ENCODE measurements around the gene SLC16A6.

DNA sequence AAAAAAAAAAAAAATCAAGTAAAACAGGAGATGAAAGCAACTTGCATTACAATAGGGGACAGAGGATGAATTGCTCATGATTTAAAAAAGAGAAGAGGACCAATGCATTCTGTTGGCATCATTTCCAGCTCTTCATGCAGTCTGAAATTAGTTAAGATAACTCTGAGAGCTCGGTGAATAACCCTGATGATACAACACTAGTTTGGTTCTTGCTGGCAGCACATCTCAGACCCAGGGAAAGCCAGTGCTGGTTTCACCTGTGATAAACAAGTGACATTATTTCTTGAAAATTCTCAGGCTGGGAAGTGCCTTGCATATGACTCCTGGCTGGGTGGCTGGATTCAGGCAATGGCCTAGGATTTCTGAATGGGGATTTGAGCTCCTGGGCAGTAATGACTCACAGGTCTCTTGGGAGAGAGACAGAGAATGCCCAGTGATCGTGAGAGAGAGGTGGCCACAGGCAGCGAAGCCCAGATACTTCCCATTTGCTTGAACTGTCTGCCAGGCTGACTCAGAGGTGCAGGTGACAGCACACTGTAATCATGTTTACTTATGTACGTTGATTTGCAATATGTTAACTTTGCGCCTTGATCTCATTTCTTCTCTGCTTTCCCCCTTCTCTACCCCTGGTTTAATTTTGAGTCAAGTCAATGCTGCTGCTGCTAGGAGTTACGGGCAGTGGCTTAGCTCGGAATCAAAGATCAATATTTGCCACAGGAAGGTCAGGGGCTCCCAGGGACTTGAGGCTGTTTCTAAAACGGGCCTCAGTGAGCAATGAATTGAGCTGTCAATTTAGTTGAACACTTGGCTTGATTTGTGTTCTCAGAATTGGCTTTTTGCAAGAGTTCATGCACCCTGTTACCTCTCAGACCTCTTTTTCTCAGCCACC is 27.4 kb upstream of the SLC16A6 start:
- TF ChIP-seq, protein P1, sequence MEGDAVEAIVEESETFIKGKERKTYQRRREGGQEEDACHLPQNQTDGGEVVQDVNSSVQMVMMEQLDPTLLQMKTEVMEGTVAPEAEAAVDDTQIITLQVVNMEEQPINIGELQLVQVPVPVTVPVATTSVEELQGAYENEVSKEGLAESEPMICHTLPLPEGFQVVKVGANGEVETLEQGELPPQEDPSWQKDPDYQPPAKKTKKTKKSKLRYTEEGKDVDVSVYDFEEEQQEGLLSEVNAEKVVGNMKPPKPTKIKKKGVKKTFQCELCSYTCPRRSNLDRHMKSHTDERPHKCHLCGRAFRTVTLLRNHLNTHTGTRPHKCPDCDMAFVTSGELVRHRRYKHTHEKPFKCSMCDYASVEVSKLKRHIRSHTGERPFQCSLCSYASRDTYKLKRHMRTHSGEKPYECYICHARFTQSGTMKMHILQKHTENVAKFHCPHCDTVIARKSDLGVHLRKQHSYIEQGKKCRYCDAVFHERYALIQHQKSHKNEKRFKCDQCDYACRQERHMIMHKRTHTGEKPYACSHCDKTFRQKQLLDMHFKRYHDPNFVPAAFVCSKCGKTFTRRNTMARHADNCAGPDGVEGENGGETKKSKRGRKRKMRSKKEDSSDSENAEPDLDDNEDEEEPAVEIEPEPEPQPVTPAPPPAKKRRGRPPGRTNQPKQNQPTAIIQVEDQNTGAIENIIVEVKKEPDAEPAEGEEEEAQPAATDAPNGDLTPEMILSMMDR (IDR thresholded peaks at IDR 0.05 in 8 of 11, conservative IDR thresholded peaks at IDR 0.05 in 3 of 11) = no peak
- no peak for TF ChIP-seq POLR2A (IDR thresholded peaks at IDR 0.05)

Measured in spleen (tissue), 7 donors.